ENCODE data around the gene PWWP2B. TPM values are rescaled to one million over a fixed set of nuclear protein-coding genes. Genes with fewer than 3 reads are reported as not detected.
A peak's percentile ranks its signal among the peaks of the same experiment; 100 is the strongest.

Gene PWWP2B
- total and polyA plus RNA-seq, 9 of the 15 experiments (the other 6 are each of a cell fraction or from before 2014, with no cell fraction given) = 0.07 to 9.2 (median 1.6) TPM; not detected in 1

DNA sequence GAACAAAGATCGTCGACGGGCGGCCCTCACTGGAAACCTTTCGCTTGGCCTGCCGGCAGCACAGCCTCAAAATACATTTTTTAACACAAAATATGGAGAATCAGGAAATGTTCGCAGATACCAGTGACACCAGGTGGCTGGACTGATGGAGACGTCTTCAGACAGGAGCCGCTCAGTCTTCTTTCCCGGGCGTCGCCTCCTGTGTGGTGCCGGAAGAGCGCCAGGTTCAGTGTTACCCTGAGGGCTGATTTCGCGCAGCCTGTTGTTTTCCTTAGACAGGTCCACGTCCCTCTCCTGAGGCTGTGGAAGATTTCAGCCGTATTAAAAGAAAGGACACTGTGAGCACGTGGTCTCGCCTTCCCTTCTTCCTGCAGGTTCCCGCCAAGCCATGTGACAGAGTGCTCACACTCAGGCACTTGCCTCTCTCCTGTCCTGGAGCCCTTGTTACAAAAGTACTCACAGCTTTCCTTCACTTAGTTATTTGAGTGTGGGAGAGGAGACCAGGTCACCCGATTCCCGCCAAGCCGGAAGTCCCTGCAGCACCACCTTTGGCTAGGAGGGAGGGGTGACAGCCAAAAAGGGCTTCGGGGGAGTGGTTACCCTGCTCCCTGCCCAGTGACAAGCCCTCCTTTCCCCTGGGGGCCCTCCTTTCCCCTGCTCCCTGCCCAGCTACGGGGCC, 21.7 kb upstream of the PWWP2B start (continued):
- TF ChIP-seq E2F6 (IDR thresholded peaks at IDR 0.05; ENCODE audit: borderline replicate concordance in 1 of 2, extremely low read depth in 1 of 2, insufficient read depth in 1 of 2, insufficient read length in 1 of 2, low read depth in 1 of 2, low read length in 1 of 2, poor library complexity in 1 of 2, severe bottlenecking in 1 of 2) = peak; percentile 82 to 93

DNA sequence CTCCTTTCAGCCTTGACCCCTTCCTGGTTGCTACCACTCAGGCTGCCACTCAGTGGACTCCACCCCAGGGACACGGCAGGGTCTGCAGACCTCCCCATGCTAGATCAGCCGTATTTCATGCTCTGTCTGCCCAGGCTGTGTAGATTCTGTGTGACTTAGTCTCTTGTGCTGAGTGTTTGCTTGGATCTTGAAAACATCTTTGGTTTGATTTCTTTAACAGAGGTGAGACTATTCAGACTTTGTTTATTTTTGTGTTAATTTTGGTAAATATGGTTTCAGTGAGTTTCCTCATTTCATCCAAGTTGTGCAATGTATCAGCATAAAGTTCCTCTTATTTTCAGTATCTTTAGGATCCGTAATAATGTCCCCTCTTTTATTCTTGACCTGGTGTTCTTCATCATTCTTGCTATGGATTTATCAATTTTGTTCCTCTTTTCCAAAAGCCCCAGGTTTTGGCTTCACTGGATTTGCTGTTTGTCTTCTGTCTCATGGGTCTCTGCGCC, 21.2 kb upstream of the PWWP2B start:
- Histone ChIP-seq H3K9me3 (replicated peaks; ENCODE audit: control insufficient read depth, insufficient read depth, low read depth, low read length) (no peaks in the 10 kb centered on the region), H3K36me3 (ENCODE audit: control insufficient read depth, insufficient read depth, low read length) (no peaks in the 10 kb centered on the region), H3K9ac (ENCODE audit: insufficient read depth in 1 of 2, low read depth in 2 of 2, low read length in 2 of 2) (no peak overlapping the region), H3K27me3 (ENCODE audit: control insufficient read depth in 2 of 2, insufficient read depth in 2 of 2, low read length in 2 of 2) (peaks cover 1 to 42% of the 10 kb centered on the region in 2 experiments; a peak in 3 of 5 replicates), H3K4me1 (replicated peaks in 1 of 2; ENCODE audit: control insufficient read depth in 2 of 2, insufficient read depth in 2 of 2, low read length in 2 of 2) (peaks cover 0 to 10% of the 10 kb centered on the region in 2 experiments; a peak in 2 of 5 replicates), H3K9me1 (ENCODE audit: control insufficient read depth, insufficient read depth, low read length) (no peaks in the 10 kb centered on the region), H3K4me3 (no peak overlapping the region), H3K79me2 (ENCODE audit: control insufficient read depth, insufficient read depth, low read length) (no peaks in the 10 kb centered on the region), H2AFZ (ENCODE audit: low read depth, low read length) (peak overlapping the region; percentile 72; the same call in 1 of the 2 replicates), H3K27ac (ENCODE audit: extremely low read depth, low read depth, low read length) (no peak overlapping the region), H3K4me2 (ENCODE audit: insufficient read depth, low read length) (no peak overlapping the region), H4K20me1 (replicated peaks; ENCODE audit: control insufficient read depth, insufficient read depth, low read length) (no peaks in the 10 kb centered on the region)
- TF ChIP-seq CEBPB (tag; IDR thresholded peaks at IDR 0.05) = 0 out of 2 replicates have a peak, but pooled peaks have one; percentile 14
- TF ChIP-seq, protein P1, sequence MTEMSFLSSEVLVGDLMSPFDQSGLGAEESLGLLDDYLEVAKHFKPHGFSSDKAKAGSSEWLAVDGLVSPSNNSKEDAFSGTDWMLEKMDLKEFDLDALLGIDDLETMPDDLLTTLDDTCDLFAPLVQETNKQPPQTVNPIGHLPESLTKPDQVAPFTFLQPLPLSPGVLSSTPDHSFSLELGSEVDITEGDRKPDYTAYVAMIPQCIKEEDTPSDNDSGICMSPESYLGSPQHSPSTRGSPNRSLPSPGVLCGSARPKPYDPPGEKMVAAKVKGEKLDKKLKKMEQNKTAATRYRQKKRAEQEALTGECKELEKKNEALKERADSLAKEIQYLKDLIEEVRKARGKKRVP (CRISPR knock-in tag; IDR thresholded peaks at IDR 0.05) = no peak
- TF ChIP-seq SIRT6 (IDR thresholded peaks at IDR 0.05; ENCODE audit: low read depth, low read length) = no peak
- no TSS peak for BruUV-seq (replicated peaks)
- ATAC-seq (no peak), FAIRE-seq (no peak), DNase-seq (ENCODE audit: extremely low read depth in 1 of 4, low spot score in 3 of 4) (no peak)
- CTCF ChIA-PET (ENCODE audit: low intra/inter-chr PET ratio) = no interaction called here
- 29% methylated on average over 2 of the region's 4 CpGs for WGBS (ENCODE audit: insufficient coverage, low coverage, missing lambda C conversion rate)
- in situ Hi-C loops (cut with MboI) (no loop called here), intact Hi-C loops (cut with micrococcal nuclease) (no loop called here)
- POLR2A ChIA-PET = no interaction called here

All from K562 (cell line).